Adrenal gland (tissue), 19 donors: ENCODE results near the gene CD34. TPM values are rescaled to one million over a fixed set of nuclear protein-coding genes. Genes with fewer than 3 reads are reported as not detected.

Experiments used
- DNase-seq, 7 donors: peaks; one replicate each; pipeline ENCODE4 v3.0.0-alpha.2; 2019 to 2020
- H3K27ac ChIP-seq, 5 donors: fragments of 200-600 bp; sonication (generic) in 4 of 5; 1 replicate in 3 of 5; 2 replicates in 2 of 5; pipeline versions ENCODE4 v1.5.1 to v1.8.0; 2016 to 2020; ENCODE audit warnings: mild to moderate bottlenecking in 1 of 5
- H3K27me3 ChIP-seq: fragments of 200-600 bp; 2 replicates; pipeline ENCODE4 v1.8.0; 2021
- H3K36me3 ChIP-seq, 2 donors: fragments of 200-600 bp; replicated peaks in 1 of 2; 1 replicate in 1 of 2; 2 replicates in 1 of 2; pipeline versions ENCODE4 v1.5.1 to v1.8.0; 2018 to 2022
- H3K4me1 ChIP-seq, 2 donors: fragments of 200-600 bp; replicated peaks in 1 of 2; 1 replicate in 1 of 2; 2 replicates in 1 of 2; pipeline versions ENCODE4 v1.5.1 to v1.8.0; 2018 to 2021
- H3K4me3 ChIP-seq, 4 donors: fragments of 200-600 bp; sonication (generic) in 3 of 4; one replicate each; pipeline ENCODE4 v1.5.1; 2016 to 2018
- H3K9me3 ChIP-seq, 3 donors: fragments of 200-600 bp; sonication (generic) in 1 of 3; replicated peaks in 1 of 3; 1 replicate in 2 of 3; 2 replicates in 1 of 3; pipeline versions ENCODE4 v1.5.1 to v1.8.0; 2016 to 2021
- CTCF ChIP-seq, 6 experiments: fragments of 450-650 bp in 4 of 6; fragments of 200-600 bp in 2 of 6; sonication (generic) in 1 of 6; IDR thresholded peaks; 1 replicate in 5 of 6; 2 replicates in 1 of 6; pipeline versions ENCODE4 v1.5.1 to v1.8.0; 2016 to 2021; ENCODE audit warnings: antibody characterized with exemption in 6 of 6, mild to moderate bottlenecking in 2 of 6, moderate library complexity in 1 of 6
- POLR2A ChIP-seq, 2 donors: fragments of 450-650 bp; IDR thresholded peaks; one replicate each; pipeline ENCODE4 v1.6.1; 2017; ENCODE audit warnings: antibody characterized with exemption in 2 of 2, mild to moderate bottlenecking in 2 of 2, moderate library complexity in 1 of 2
- WGBS, 4 donors: extraction: QIAGEN DNeasy Blood & Tissue Kit in 2 of 4; methylation state at CpG; one replicate each; pipeline versions ENCODE4 v1.1.5 to v1.1.7; 2013 to 2017; 5-methylcytosine and 5-hydroxymethylcytosine counted together
- intact Hi-C, 2 donors: fragments of 100-400 bp; cut with DNase I; formaldehyde crosslinking; loops; one replicate each; pipeline versions ENCODE4 v1.14.1 to v1.15.0; 2022 to 2023
- long read RNA-seq, 10 donors: library from polyadenylated mRNA in 3 of 10; unstranded in 2 of 10; stranded (forward) in 1 of 10; transcript quantifications; one replicate each; pipeline ENCODE4 v2.0.0 and lab custom pipeline, GENCODE V29; 2021 to 2026
- polyA plus RNA-seq, 3 donors: library from polyadenylated mRNA; stranded (reverse); fragments of 200-250 nt in 2 of 3; fragments of 350-450 nt in 1 of 3; fragmentation: Illumina TruSeq in 1 of 3; extraction: RNeasy Lipid Tissue Mini Kit (QIAGEN cat#74804) in 1 of 3; gene quantifications; one replicate each; pipeline ENCODE4 v1.2.3, GENCODE V29; 2013 to 2014
- total RNA-seq, 9 donors: library from RNA; depleted of rRNA in 4 of 9; stranded (reverse); fragments of >200 nt in 4 of 9; fragments of 120-200 nt in 1 of 9; fragmentation: NEBNext Ultra II Directional in 1 of 9; extraction: Animal tissue kit (Norgen Biotek cat#: 25700) in 1 of 9; gene quantifications; one replicate each; pipeline versions ENCODE4 v1.1.0 to v1.2.4, GENCODE V29; 2013 to 2023
- donor health status: healthy with polysubstance abuse.
- donor health status: Bipolar disorder and iron deficiency.
- donor health status: DM: yes; HTN: yes; CAD: no.
- donor health status: DM: no; HTN: no; CAD: no.
- donor health status: DM: no; HTN: no; CAD: no.
- donor health status: DM: yes; HTN: yes; CAD: no.

CD34 gene
- 10 to 100 TPM in 8 of 9 donors, 1 to 10 TPM in 1; 9.0 to 48.6 (median 28.4) TPM for total RNA-seq
- polyA plus RNA-seq: 10 to 100 TPM; 13.9 to 43.7 (median 26.3) TPM
- long read RNA-seq, donor 1, full-length matches to known transcripts: 3 of 3 reads
- long read RNA-seq, donor 1, partial matches to known transcripts: 0 of 3 reads
- long read RNA-seq, donor 1, other reads (novel, unspliced or antisense): 0 of 3 reads
- long read RNA-seq, donor 2, full-length matches to known transcripts: 6 of 12 reads
- long read RNA-seq, donor 2, partial matches to known transcripts: 6 of 12 reads
- long read RNA-seq, donor 2, other reads (novel, unspliced or antisense): 0 of 12 reads
- long read RNA-seq, donor 3, full-length matches to known transcripts: 8 of 8 reads
- long read RNA-seq, donor 3, partial matches to known transcripts: 0 of 8 reads
- long read RNA-seq, donor 3, other reads (novel, unspliced or antisense): 0 of 8 reads
- long read RNA-seq, donor 4, full-length matches to known transcripts: 6 of 9 reads
- long read RNA-seq, donor 4, partial matches to known transcripts: 0 of 9 reads
- long read RNA-seq, donor 4, other reads (novel, unspliced or antisense): 3 of 9 reads
- long read RNA-seq, donor 5, full-length matches to known transcripts: 23 of 27 reads
- long read RNA-seq, donor 5, partial matches to known transcripts: 0 of 27 reads
- long read RNA-seq, donor 5, other reads (novel, unspliced or antisense): 4 of 27 reads
- long read RNA-seq, donor 6, full-length matches to known transcripts: 3 of 10 reads
- long read RNA-seq, donor 6, partial matches to known transcripts: 6 of 10 reads
- long read RNA-seq, donor 6, other reads (novel, unspliced or antisense): 1 of 10 reads
- long read RNA-seq, donor 7, full-length matches to known transcripts: 3 of 10 reads
- long read RNA-seq, donor 7, partial matches to known transcripts: 7 of 10 reads
- long read RNA-seq, donor 7, other reads (novel, unspliced or antisense): 0 of 10 reads
- long read RNA-seq, donor 8, full-length matches to known transcripts: 11 of 36 reads
- long read RNA-seq, donor 8, partial matches to known transcripts: 25 of 36 reads
- long read RNA-seq, donor 8, other reads (novel, unspliced or antisense): 0 of 36 reads
- long read RNA-seq, donor 9, full-length matches to known transcripts: 6 of 17 reads
- long read RNA-seq, donor 9, partial matches to known transcripts: 11 of 17 reads
- long read RNA-seq, donor 9, other reads (novel, unspliced or antisense): 0 of 17 reads
- long read RNA-seq, donor 10, full-length matches to known transcripts: 3 of 8 reads
- long read RNA-seq, donor 10, partial matches to known transcripts: 5 of 8 reads
- long read RNA-seq, donor 10, other reads (novel, unspliced or antisense): 0 of 8 reads

DNA sequence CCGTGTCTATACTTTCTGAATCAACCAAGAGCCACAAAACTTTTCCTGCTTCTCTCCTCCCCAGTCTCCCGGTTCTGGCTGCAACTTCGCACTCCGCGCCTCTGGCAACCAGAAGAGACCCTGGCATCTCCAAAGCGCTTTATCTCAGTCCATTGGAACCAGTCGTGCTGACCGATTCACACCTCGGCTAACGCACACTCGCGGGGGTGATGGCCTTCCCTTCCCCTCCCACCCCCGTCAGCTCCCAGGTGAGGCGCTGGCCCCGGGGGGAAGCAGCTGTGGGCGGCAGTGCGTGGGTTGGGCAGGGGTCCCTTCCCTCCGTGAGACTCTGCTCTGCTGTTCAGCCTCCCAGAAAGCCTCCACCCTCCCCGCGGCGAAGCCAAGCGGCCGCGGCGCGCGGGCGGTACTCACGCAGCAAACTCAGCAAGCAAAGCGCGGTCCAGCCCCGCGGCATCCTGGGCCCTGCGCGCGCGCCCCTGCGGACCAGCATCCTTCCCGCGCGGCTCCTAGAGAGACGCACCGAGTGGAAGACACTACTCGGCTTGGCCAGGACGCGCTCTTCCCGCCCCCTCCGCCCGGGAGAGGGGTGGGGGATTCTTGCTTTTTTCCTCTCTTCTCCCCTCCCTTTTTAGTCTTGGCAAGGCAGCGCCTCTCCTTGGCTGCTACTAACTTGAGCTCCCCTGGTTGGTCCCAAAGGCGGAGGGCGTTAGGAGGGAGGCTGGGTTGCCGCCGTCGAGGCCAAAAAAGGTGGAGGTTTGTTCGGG is at the start of gene CD34:
CD34 (minus strand) TSS at position 535 of the 764 bp plus-strand sequence; CDS start at position 490, 45 bp downstream.
- Histone ChIP-seq H3K9me3 (no peaks in the 10 kb centered on the region), H3K36me3 (no peaks in the 10 kb centered on the region), H3K27ac (peak within 1 kb of the TSS in 3 of 5 donors; percentile 35 to 73 (median 56)), H3K4me1 (no peaks in the 10 kb centered on the region), H3K27me3 (no peaks in the 10 kb centered on the region), H3K4me3 (peak within 1 kb of the TSS in 2 of 4 donors; percentile 1 to 51)
- intact Hi-C loops: no loop called here
- 3 to 5% (median 4%) methylated on average over 13 to 56 of the region's 56 CpGs for WGBS, 4 donors
- peak in 3 of 7 donors; percentile 24 to 46 (median 36) for DNase-seq
- peak in 1 of 2 donors; percentile 36 for TF ChIP-seq POLR2A (IDR thresholded peaks at IDR 0.05)
- TF ChIP-seq CTCF (IDR thresholded peaks at IDR 0.05): no peak

- TF ChIP-seq CTCF (IDR thresholded peaks at IDR 0.05): no peak
- no peak for TF ChIP-seq POLR2A (IDR thresholded peaks at IDR 0.05)
- no peak for DNase-seq
- H3K27me3 ChIP-seq: no peaks in the 10 kb centered on the region
- H3K27ac ChIP-seq: peak overlapping the region in 1 of 5 donors; percentile 45
- no peaks in the 10 kb centered on the region for H3K9me3 ChIP-seq
- intact Hi-C loops: loop anchor here (5.0 to 10.0 kb wide), 2 partner anchors 73 to 126 kb away; no protein-coding TSS in a partner anchor
- H3K4me3 ChIP-seq: no peak overlapping the region
- no peaks in the 10 kb centered on the region for H3K36me3 ChIP-seq
- H3K4me1 ChIP-seq: peaks cover 15 to 48% of the 10 kb centered on the region in 2 donors
- 86 to 98% (median 94%) methylated on average over 4 of the region's 4 CpGs for WGBS, 4 donors
Measured at GRCh38 chr1:207960346-207960745, 49.4 kb upstream of the CD34 start.

GRCh38 chr1:207959910-207960309 is 49.0 kb upstream of the CD34 start:
- DNase-seq: no peak
- H3K9me3 ChIP-seq: no peaks in the 10 kb centered on the region
- intact Hi-C loops: loop anchor here (5.0 to 10.0 kb wide), 2 partner anchors 73 to 125 kb away; no protein-coding TSS in a partner anchor
- no peaks in the 10 kb centered on the region for H3K27me3 ChIP-seq
- WGBS, 4 donors: 71 to 78% (median 74%) methylated on average over 5 of the region's 5 CpGs
- H3K27ac ChIP-seq: peak overlapping the region in 2 of 5 donors; percentile 45 to 74
- H3K4me3 ChIP-seq: no peak overlapping the region
- no peaks in the 10 kb centered on the region for H3K36me3 ChIP-seq
- H3K4me1 ChIP-seq: peaks cover 15 to 43% of the 10 kb centered on the region in 2 donors
- TF ChIP-seq CTCF (IDR thresholded peaks at IDR 0.05) (no peak), POLR2A (IDR thresholded peaks at IDR 0.05) (no peak)
